PC-9 (cell line): ENCODE results near the gene IRAK1. TPM values are rescaled to one million over a fixed set of nuclear protein-coding genes. Genes with fewer than 3 reads are reported as not detected.

Experiments
- BruUV-seq: library from RNA; stranded (reverse); fragments of 400-500 nt; replicated peaks from 2 replicates; lab custom pipeline; 2021; lab: Mats Ljungman, UMichigan
- CTCF ChIA-PET: fragments of 300-600 bp; sonication (Branson Sonifier 250); formaldehyde crosslinking; loops from one replicate; lab custom pipeline; 2022; ENCODE audit warnings: antibody characterized with exemption; lab: Charles Lee
- POLR2A ChIA-PET: fragments of 300-600 bp; sonication (Branson Sonifier 250); formaldehyde crosslinking; loops from one replicate; lab custom pipeline; 2022; ENCODE audit warnings: antibody characterized with exemption; ENCODE audit not compliant: unreplicated experiment; lab: Charles Lee
- DNase-seq, 2 experiments: peaks; one replicate each; pipeline versions ENCODE4 v3.0.0 to v3.0.0-alpha.2; 2015 to 2022; ENCODE audit warnings: mixed read lengths in 1 of 2
- H2AFZ ChIP-seq: fragments of 200-600 bp; sonication (generic); 2 replicates; pipeline ENCODE4 v1.8.1; 2017; ENCODE audit warnings: antibody characterized with exemption
- H3F3A ChIP-seq: fragments of 200-600 bp; sonication (generic); 2 replicates; pipeline ENCODE4 v1.8.1; 2017; ENCODE audit warnings: antibody characterized with exemption, mild to moderate bottlenecking, low read depth; ENCODE audit not compliant: insufficient read depth
- H3K27ac ChIP-seq: fragments of 200-600 bp; sonication (generic); 2 replicates; pipeline ENCODE4 v1.6.1; 2016; ENCODE audit warnings: mixed run types
- H3K27me3 ChIP-seq: fragments of 200-600 bp; sonication (generic); 2 replicates; pipeline ENCODE4 v1.6.1; 2016; ENCODE audit warnings: low read depth, mixed run types; ENCODE audit not compliant: insufficient read depth
- H3K36me3 ChIP-seq: fragments of 200-600 bp; sonication (generic); 2 replicates; pipeline ENCODE4 v1.6.1; 2016; ENCODE audit warnings: low read depth, mixed run types
- H3K4me1 ChIP-seq: fragments of 200-600 bp; sonication (generic); replicated peaks from 2 replicates; pipeline ENCODE4 v1.6.1; 2016; ENCODE audit warnings: mixed run types; ENCODE audit not compliant: insufficient read depth
- H3K4me2 ChIP-seq: fragments of 200-600 bp; sonication (generic); 2 replicates; pipeline ENCODE4 v1.6.1; 2017; ENCODE audit warnings: mixed run types
- H3K4me3 ChIP-seq: fragments of 200-600 bp; sonication (generic); 2 replicates; pipeline ENCODE4 v1.6.1; 2016; ENCODE audit warnings: mixed run types
- H3K79me2 ChIP-seq: fragments of 200-600 bp; sonication (generic); 2 replicates; pipeline ENCODE4 v1.6.1; 2017; ENCODE audit warnings: low read depth, mixed run types
- H3K9me2 ChIP-seq: fragments of 200-600 bp; sonication (generic); 2 replicates; pipeline ENCODE4 v1.8.1; 2017; ENCODE audit warnings: mild to moderate bottlenecking; ENCODE audit not compliant: insufficient read depth
- H3K9me3 ChIP-seq: fragments of 200-600 bp; sonication (generic); 2 replicates; pipeline ENCODE4 v1.8.1; 2016; ENCODE audit warnings: low read depth; ENCODE audit not compliant: insufficient read depth
- H4K20me1 ChIP-seq: fragments of 200-600 bp; sonication (generic); 2 replicates; pipeline ENCODE4 v1.8.1; 2017; ENCODE audit not compliant: insufficient read depth
- EZH2 ChIP-seq: fragments of 200-600 bp; sonication (generic); IDR thresholded peaks from 2 replicates; pipeline ENCODE4 v1.8.0; 2017; ENCODE audit warnings: antibody characterized with exemption, low read depth
- intact Hi-C: fragments of 100-400 bp; cut with micrococcal nuclease; formaldehyde crosslinking; loops from one replicate; pipeline ENCODE4 v1.10.0; 2022; ENCODE audit not compliant: unreplicated experiment
- total RNA-seq: library from RNA; stranded (reverse); gene quantifications from 2 replicates; pipeline ENCODE4 v1.2.3, GENCODE V29; 2021
- TF ChIP-seq, protein P1 (sequence below): fragments of 200-600 bp; sonication (generic); conservative IDR thresholded peaks from 2 replicates; pipeline ENCODE4 v1.6.1; 2017; ENCODE audit warnings: mixed run types, antibody characterized with exemption, mild to moderate bottlenecking, moderate library complexity

Gene IRAK1
- total RNA-seq, 1 experiment from 2014 or later = 364 TPM

GRCh38 chrX:154059729-154060245, 40.1 kb upstream of the IRAK1 start:
- CTCF ChIA-PET = interaction anchor here (0.6 kb wide), 1 partner anchor 159 kb away, joined by 5 read pairs; no protein-coding TSS in a partner anchor
- intact Hi-C loops = no loop called here
- BruUV-seq = no TSS peak

DNA sequence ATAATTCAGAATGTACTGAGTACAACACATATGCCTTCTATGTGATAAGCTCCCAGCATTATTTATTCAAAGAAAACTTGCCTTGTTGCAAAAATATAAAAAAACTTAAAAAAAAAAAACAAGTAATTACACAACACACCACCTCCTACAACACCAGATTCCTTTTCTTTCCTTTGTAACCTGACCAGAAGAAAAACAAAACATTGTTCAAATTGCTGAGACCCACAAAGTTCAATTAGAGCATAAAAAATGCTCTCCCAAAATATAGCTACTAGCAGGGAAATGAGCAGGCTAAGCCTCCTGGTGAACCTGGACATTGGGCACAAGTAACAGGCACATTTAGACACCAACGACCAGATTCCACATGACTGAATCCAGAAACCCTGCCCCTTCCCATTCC, 39.5 kb upstream of the IRAK1 start:
- CTCF ChIA-PET = interaction anchor here (0.6 kb wide), 1 partner anchor 158 kb away, joined by 5 read pairs; no protein-coding TSS in a partner anchor
- no peak overlapping the region for H3K27ac ChIP-seq
- no peak overlapping the region for H3K4me2 ChIP-seq
- H4K20me1 ChIP-seq = no peaks in the 10 kb centered on the region
- intact Hi-C loops = no loop called here
- POLR2A ChIA-PET = no interaction called here
- H3K9me2 ChIP-seq = no peaks in the 10 kb centered on the region
- TF ChIP-seq, protein P1, sequence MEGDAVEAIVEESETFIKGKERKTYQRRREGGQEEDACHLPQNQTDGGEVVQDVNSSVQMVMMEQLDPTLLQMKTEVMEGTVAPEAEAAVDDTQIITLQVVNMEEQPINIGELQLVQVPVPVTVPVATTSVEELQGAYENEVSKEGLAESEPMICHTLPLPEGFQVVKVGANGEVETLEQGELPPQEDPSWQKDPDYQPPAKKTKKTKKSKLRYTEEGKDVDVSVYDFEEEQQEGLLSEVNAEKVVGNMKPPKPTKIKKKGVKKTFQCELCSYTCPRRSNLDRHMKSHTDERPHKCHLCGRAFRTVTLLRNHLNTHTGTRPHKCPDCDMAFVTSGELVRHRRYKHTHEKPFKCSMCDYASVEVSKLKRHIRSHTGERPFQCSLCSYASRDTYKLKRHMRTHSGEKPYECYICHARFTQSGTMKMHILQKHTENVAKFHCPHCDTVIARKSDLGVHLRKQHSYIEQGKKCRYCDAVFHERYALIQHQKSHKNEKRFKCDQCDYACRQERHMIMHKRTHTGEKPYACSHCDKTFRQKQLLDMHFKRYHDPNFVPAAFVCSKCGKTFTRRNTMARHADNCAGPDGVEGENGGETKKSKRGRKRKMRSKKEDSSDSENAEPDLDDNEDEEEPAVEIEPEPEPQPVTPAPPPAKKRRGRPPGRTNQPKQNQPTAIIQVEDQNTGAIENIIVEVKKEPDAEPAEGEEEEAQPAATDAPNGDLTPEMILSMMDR = no peak
- TF ChIP-seq EZH2 = no peak
- no peak for DNase-seq
- H3K9me3 ChIP-seq = no peaks in the 10 kb centered on the region
- H3K27me3 ChIP-seq = no peaks in the 10 kb centered on the region
- no TSS peak for BruUV-seq
- 0 out of 2 replicates have a peak, but pooled peaks cover 5% of the 10 kb centered on the region for H3K4me1 ChIP-seq
- H2AFZ ChIP-seq = no peak overlapping the region
- H3K4me3 ChIP-seq = no peak overlapping the region
- H3F3A ChIP-seq = no peaks in the 10 kb centered on the region
- H3K79me2 ChIP-seq = peaks cover 27% of the 10 kb centered on the region; the same call in 1 of the 2 replicates
- no peaks in the 10 kb centered on the region for H3K36me3 ChIP-seq

More at GRCh38 chrX:154059729-154060245, 40.1 kb upstream of the IRAK1 start:
- Histone ChIP-seq H3K9me3 (no peaks in the 10 kb centered on the region), H3K4me3 (no peak overlapping the region), H2AFZ (no peak overlapping the region), H3K79me2 (peaks cover 32% of the 10 kb centered on the region; the same call in 1 of the 2 replicates), H3K27ac (no peak overlapping the region), H3K9me2 (no peaks in the 10 kb centered on the region), H3K36me3 (no peaks in the 10 kb centered on the region), H3K4me1 (0 out of 2 replicates have a peak, but pooled peaks cover 5% of the 10 kb centered on the region), H3F3A (no peaks in the 10 kb centered on the region), H4K20me1 (no peaks in the 10 kb centered on the region), H3K27me3 (no peaks in the 10 kb centered on the region), H3K4me2 (no peak overlapping the region)
- TF ChIP-seq, protein P1 = no peak
- no peak for TF ChIP-seq EZH2
- no peak for DNase-seq
- POLR2A ChIA-PET = no interaction called here

DNA sequence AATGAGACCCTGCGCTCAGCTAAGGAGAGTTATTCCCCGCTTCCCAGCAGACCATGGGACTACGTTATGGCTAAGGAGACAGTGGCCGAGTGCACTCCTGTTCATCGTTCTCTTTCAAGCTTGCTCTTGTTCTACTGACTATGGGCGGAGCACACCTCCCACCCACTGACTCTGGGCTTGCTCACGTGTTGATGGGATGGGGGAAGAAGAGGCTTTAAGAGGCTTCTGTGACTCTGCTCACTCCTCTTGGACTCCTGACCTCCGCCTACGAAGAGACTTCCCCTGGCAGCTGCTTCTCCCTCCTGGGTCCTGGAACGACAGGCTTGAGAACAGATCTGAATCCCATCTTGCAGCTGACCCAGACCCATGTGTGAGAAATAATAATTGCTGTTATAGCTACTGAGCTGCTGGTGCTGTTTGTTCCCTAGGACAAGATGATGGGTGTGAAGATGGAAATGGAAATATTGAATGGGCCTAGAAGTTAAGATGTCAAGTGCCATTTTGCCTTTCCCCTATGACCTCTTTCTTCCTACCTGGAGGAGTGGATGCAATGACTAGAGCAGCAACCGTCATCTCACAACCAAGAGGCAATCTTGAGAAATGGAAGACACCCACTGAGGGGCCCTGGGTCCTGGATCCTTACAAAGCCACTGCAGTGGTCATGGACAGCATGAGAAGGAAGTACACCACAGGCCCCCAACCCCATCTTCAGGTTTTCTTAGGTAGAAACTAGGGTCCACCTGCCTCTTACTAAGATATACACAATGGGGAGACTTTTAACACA, 38.7 kb upstream of the IRAK1 start:
- BruUV-seq = no TSS peak
- intact Hi-C loops = no loop called here
- 0 out of 2 replicates have a peak, but pooled peaks cover 5% of the 10 kb centered on the region for H3K4me1 ChIP-seq
- CTCF ChIA-PET = no interaction called here
- H3F3A ChIP-seq = no peaks in the 10 kb centered on the region
- TF ChIP-seq, protein P1 = no peak
- no peak for TF ChIP-seq EZH2
- no peaks in the 10 kb centered on the region for H4K20me1 ChIP-seq
- H3K9me2 ChIP-seq = no peaks in the 10 kb centered on the region
- POLR2A ChIA-PET = no interaction called here
- H3K4me3 ChIP-seq = no peak overlapping the region
- no peak overlapping the region for H3K4me2 ChIP-seq
- no peaks in the 10 kb centered on the region for H3K36me3 ChIP-seq
- H3K79me2 ChIP-seq = peaks cover 24% of the 10 kb centered on the region; the same call in 1 of the 2 replicates
- H3K27ac ChIP-seq = no peak overlapping the region
- H3K9me3 ChIP-seq = no peaks in the 10 kb centered on the region
- no peak overlapping the region for H2AFZ ChIP-seq
- DNase-seq = no peak
- no peaks in the 10 kb centered on the region for H3K27me3 ChIP-seq
